Measurements from ENCODE around the gene GBGT1. TPM values are rescaled to one million over a fixed set of nuclear protein-coding genes. Genes with fewer than 3 reads are reported as not detected.

Gene GBGT1
- total RNA-seq, 4 donors from 2014 or later = 10.6 to 32.3 (median 20.5) TPM

DNA sequence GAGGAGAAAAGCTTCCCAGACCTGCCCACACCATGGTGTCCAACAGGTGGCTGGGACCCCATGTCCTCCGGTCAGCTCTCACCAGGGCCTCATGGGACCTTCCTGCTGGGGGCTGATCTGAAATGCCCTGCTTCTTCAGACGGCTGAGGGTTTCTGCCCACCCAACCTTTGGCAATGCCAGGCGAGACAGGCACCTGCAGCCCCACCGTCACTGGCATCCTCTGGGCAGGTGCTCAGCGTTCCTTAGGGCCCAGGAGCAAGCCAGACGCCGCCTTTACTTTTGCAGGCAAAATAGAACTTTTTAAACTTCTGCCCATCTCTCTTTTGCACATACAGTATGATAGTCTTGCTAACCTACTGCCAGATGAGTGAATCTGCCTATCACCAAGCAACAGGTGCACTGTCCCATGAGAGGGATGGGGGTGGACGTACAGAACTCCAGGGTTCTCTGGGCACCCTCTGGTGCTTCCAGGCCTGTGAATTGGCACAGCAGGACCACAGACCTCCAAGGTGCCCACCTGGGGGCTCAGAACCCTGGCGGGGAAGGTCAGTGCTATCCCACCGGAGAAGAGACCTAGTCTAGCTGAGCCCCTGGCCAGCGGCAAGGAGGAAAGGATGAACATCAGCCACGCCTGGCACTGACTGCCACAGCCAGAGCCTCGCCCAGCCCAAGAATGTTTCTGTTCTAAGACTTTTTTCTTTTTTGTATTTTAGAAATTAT, 37.9 kb upstream of the GBGT1 start:
- TF ChIP-seq, protein P1, sequence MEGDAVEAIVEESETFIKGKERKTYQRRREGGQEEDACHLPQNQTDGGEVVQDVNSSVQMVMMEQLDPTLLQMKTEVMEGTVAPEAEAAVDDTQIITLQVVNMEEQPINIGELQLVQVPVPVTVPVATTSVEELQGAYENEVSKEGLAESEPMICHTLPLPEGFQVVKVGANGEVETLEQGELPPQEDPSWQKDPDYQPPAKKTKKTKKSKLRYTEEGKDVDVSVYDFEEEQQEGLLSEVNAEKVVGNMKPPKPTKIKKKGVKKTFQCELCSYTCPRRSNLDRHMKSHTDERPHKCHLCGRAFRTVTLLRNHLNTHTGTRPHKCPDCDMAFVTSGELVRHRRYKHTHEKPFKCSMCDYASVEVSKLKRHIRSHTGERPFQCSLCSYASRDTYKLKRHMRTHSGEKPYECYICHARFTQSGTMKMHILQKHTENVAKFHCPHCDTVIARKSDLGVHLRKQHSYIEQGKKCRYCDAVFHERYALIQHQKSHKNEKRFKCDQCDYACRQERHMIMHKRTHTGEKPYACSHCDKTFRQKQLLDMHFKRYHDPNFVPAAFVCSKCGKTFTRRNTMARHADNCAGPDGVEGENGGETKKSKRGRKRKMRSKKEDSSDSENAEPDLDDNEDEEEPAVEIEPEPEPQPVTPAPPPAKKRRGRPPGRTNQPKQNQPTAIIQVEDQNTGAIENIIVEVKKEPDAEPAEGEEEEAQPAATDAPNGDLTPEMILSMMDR (IDR thresholded peaks at IDR 0.05; ENCODE audit: low read depth) = no peak

DNA sequence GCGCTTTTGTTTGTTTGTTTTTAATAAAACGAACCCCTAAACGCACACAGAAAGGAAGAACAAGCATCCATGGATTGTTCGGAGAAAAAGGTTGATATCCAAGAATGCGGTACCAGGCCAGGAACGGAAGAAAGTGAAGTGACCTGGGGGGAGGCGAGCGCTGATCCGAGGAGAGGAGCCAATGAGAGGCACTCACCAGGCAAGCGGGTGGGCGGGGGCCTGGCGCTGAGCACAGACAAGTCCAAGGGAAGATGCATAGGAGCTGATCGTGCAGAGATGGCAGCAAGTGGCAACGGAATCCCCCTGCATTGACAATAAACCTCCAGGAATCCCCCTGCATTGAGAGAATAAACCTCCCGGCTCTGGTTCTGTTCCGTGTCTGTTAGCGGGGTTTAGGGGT, 36.9 kb upstream of the GBGT1 start:
- TF ChIP-seq, protein P1 (IDR thresholded peaks at IDR 0.05; ENCODE audit: low read depth) = no peak

- TF ChIP-seq, protein P1 (IDR thresholded peaks at IDR 0.05; ENCODE audit: low read depth) = no peak
Observed at GRCh38 chr9:133199648-133200321, 36.1 kb upstream of the GBGT1 start.

- TF ChIP-seq, protein P1 (IDR thresholded peaks at IDR 0.05; ENCODE audit: low read depth) = no peak
Observed at GRCh38 chr9:133195029-133195428, 31.3 kb upstream of the GBGT1 start.

GRCh38 chr9:133194597-133194996, 30.9 kb upstream of the GBGT1 start:
- TF ChIP-seq, protein P1 (IDR thresholded peaks at IDR 0.05; ENCODE audit: low read depth) = no peak

- TF ChIP-seq, protein P1 (IDR thresholded peaks at IDR 0.05; ENCODE audit: low read depth) = no peak
Observed at GRCh38 chr9:133191989-133192388, 28.3 kb upstream of the GBGT1 start.

GRCh38 chr9:133189826-133190225, 26.1 kb upstream of the GBGT1 start:
- TF ChIP-seq, protein P1 (IDR thresholded peaks at IDR 0.05; ENCODE audit: low read depth) = no peak
